Raji (cell line): Measurements from ENCODE around the gene SHLD3.

Source experiments
- POLR2A ChIP-seq: IDR thresholded peaks from 2 replicates; pipeline ENCODE4 v1.6.1; 2011; ENCODE audit warnings: low read depth, low read length, control low read depth; ENCODE audit not compliant: insufficient read depth

The SHLD3 gene, protein sequence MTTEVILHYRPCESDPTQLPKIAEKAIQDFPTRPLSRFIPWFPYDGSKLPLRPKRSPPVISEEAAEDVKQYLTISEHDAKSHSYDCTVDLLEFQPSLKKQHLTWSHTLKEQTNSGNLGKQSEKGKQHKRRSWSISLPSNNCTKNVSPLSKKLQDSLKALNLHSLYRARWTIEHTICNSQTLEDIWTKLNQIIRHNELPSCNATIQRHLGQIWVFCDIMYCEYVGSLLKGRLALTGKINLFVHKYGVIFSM

DNA sequence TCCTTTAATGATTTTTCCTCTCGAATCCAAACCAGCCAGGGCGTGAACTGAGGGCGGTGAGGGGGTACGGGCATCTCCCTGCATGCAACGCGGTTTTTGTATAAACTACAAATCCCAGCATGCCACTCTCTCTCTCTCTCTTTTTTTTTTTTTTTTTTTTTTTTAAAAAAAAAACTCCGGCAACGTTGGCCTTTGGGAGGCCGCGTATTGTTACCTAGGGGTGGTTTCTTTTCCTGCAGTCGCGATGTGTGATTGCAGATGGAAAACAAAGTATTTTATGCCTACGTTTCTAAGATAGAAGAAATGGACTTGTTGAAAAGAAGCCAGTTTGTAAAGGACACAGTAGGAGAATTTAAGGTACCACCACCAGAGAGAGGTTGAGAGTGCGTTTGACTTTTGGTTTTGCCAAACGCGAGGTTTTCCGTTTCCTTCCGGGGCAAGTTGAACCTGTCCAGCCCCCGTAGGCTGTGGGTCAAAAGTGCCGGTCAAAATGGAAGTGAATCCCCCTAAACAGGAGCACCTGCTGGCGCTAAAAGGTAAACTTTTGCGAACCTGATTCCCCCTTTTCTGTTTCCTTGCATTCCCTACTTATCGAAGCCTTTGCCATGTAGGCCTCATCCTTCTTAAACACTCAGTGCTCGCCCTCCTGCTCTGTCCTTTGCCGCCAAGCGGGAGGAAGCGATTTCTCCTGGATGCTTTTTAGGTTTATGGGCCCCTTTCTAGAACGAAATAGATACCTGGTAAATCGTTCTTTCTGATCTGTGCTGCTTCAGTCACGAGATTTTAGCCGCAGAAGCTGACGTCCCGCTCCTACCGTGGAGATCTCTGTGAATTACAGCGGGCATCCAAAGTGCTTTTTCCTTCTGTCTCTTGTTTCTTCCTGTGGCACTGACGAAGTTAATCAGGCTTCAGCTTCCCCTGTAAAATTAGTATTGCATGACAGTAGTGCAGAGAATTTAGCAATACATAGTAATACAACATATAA lies at the start of gene SHLD3, which contains the start of gene TRAPPC13:
SHLD3 (plus strand) TSS at position 457 of the 985 bp plus-strand sequence. CDS start 4,561 bp downstream, outside the sequence.
TRAPPC13 (plus strand) TSS at position 457 of the 985 bp plus-strand sequence; CDS start at position 491, 34 bp downstream.
- peak; percentile 60 for TF ChIP-seq POLR2A

DNA sequence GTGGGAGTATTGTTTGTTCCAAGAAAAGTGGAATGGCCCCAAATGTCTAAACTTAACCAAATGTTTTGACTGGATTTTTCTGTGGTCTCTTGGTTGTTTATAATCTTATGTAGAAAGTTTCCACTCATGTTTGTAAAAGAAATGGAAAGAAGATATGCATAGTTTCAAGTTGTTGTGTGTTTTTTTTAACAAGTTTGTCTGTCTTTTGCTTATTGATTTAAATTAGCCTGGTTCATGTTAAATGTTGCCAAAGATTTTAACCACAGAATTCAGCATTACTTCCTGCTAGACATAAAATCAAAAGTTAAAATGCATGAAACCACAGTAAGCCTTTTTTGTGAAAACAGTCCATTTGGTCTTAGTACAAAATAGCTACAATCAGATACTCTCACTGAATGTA lies 47.7 kb upstream of the SHLD3 start:
- TF ChIP-seq POLR2A: no peak

GRCh38 chr5:65588694-65589093 lies 36.1 kb upstream of the SHLD3 start:
- TF ChIP-seq POLR2A: no peak

DNA sequence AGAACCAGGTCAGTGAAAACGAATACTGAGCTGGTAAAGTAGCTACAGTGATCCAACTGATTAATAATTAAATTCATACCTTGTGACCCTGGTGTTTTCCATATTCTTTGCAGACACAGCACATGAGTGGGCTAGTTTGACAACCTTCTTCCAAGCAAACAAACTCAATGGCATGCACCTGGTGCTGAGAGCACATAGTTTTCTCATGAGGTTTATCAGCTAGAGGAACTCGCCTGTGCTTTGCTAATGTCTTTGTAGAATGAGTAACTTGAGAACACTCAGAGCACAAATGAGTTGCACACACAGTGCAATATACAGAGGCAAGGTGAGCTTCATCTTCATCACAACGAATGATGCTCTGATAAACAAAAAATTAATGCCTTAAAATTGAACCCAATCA lies 13.3 kb upstream of the SHLD3 start:
- no peak for TF ChIP-seq POLR2A

- TF ChIP-seq POLR2A: no peak
These were observed 12.4 kb upstream of the SHLD3 start for GRCh38 chr5:65612298-65612907.

DNA sequence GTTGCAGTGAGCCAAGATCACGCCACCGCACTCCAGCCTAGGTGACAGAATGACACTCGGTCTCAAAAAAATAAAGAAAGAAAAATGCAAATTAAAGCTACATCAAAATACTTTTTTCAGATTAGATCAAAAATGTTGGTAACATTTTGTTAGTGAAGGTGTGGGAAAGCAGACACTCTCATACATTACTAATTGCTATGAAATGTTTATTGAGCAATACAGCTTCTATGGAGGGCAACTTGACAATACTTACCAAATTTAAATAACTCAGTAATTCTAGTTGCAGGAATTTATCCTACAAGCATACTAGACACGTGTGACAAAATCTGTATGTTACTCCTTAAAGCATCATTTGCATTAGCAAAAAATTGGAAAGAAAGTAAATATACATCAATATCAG lies 4.8 kb upstream of the SHLD3 start:
- no peak for TF ChIP-seq POLR2A

- TF ChIP-seq POLR2A: no peak
These were observed 1.3 kb upstream of the SHLD3 start for GRCh38 chr5:65623482-65623881.

DNA sequence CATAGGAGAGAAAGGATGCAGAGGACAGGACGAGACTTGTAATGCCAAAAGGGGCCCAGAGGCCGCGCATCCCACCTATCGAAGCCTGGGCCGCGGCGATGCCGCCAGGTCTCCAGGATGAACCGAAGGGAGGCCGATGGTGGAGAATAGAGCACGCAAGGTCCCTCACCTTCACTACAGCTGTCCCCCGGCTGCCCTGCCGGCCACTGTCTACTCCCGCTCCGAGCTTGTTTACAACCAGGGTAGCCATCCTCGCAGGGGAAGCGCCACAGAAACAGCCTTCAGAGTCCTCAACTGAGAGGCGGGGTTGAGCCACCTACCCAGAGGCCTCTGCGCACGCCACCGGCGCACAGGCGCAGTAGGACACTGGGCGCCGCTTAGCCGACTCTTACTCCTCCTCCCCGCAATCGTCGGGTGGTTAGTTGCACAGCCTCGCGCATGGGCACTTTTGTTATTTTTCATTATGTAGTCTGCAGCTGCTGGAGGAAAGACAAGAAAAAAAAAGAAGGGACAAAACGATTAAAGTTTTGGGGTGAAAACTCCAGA lies 729 bp upstream of the SHLD3 start, which contains the start of gene TRIM23:
TRIM23 (minus strand) TSS at position 309 of the 546 bp plus-strand sequence; CDS start at position 250, 59 bp downstream.
- peak; percentile 82 for TF ChIP-seq POLR2A

- TF ChIP-seq POLR2A: no peak
These were observed 916 bp downstream of the SHLD3 start for GRCh38 chr5:65625743-65626142.

DNA sequence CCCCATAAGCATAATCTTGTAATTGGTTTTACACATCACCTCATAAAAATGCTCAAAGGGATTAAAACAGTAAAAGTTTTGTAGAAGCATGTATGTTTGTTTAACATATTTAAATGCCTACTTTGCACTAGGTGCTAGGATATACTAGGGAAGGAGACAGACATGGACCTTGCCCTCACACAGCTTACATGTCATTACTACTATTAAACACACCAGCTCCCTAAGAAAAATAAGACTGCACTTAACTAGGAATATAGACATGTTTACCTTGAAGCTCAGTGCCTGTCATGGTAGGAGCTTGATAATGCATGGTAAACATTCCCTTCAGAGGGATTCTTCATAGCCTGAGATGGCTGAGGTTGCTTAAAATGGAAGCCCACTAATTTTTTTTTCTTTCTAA lies 6.2 kb downstream of the SHLD3 start:
- TF ChIP-seq POLR2A: no peak

GRCh38 chr5:65640240-65640639 lies 15.4 kb downstream of the SHLD3 start:
- TF ChIP-seq POLR2A: no peak

DNA sequence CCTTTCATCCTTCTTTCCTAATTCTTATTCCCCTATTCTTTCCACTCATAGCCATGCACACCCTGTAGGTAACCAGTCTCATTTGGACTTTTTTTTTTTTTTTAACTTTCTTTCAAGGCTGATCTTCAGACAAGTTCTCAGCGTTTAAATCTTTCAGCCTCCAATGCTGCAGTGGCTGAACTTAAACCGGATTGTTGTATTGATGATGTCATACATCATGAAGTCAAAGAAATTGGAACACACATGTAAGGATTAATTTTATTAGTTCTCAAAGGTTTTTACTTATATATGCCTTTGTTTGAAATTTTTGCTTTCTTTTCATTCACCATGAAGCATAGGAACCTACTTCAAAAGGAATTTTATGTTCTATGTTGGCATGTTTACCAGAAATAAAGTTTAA lies 22.1 kb downstream of the SHLD3 start:
- TF ChIP-seq POLR2A: no peak

DNA sequence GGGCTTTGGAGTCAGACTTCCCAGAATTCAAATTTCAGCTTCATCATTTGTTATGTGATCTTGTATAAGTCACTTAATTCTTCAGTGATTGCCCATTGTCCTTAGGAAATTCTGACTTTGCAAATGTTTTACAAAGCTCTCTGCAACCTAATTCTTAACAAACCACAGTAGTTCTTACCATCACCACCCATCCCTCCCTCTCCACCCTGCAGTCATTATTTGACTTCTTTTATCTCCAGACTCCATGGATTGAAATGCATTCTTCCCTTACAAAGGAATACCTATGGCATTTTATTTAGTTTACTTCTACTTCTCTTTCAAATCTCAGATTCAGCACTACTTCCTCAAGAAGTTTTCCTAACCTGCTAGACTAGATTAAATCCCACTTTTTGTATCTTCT lies 23.1 kb downstream of the SHLD3 start:
- no peak for TF ChIP-seq POLR2A

DNA sequence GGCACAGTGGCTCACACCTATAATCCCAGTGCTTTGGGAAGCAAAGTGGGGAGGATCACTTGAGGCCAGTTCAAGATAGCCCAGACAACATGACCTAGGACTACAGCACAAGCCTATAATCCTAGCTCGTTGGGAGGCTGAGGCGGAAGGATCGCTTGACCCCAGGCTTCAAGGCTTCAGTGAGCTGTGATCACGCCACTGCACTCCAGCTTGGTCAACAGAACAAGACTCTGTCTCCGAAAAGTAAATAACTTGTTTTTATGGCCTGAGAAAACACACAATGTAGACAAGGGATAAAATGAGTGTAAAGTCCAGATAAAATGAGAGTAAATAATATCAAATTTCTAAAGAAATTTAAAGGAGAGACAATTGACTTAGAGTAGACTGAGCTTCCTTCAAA lies 26.3 kb downstream of the SHLD3 start:
- no peak for TF ChIP-seq POLR2A

DNA sequence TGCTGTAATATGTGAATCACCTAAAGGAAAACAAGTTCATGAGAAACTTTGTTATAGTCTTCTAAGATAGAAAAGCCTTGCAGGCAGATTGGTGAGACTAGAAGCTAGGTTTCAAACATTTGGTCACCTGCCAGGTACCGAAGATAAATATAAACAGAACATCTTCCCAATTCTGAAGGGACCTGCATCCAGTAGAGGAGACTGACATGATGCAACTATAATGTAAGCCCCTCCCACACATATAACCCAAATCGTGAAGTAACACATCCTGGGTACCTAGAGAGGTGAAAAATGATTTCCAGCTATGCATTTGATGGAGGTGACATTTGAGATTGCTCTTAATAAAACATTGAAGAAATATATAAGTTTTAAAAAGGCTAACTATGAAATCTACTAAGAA lies 29.9 kb downstream of the SHLD3 start:
- TF ChIP-seq POLR2A: no peak

DNA sequence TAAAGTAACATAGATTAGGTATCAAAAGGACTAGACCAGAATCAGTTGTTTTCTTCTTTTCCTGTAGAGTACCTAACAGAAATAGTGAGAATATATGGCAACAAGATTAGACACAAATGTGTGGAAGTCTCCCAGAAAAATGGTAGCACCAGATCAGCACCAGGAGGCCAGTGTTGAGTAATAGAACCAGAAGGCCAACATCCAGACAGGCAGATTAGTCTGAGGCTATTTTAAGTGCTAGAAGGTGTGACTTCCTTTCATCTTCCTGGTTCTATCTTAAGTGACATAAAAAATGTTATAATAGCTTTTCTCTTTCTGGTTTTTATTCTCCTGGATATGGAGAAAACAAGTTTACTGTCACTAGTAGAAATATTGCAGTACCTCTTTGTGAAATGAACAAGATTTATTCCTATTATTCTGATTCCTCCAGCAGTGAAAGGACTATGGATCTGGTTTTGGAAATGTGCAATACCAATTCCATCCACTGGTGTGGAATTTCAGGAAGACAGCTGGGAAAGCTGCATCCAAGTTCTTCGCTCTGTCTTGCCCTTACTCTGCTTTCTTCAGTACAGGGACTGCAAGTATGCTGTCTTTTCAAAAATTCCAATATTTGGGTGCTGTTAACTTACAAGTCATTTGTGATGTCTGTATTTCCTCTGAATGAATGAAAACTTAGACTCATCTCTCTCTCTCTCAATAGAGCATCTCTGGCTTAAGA lies 39.1 kb downstream of the SHLD3 start:
- no peak for TF ChIP-seq POLR2A
